ENCODE data around the gene XAGE1B. TPM values are rescaled to one million over a fixed set of nuclear protein-coding genes. Genes with fewer than 3 reads are reported as not detected.
"Not testable (repeated sequence)": the region's sequence is repeated elsewhere in the genome, so short reads cannot be mapped to it uniquely, and the experiment has no call there.

XAGE1B gene
- total RNA-seq, 1 experiment from 2014 or later, result not detected

DNA sequence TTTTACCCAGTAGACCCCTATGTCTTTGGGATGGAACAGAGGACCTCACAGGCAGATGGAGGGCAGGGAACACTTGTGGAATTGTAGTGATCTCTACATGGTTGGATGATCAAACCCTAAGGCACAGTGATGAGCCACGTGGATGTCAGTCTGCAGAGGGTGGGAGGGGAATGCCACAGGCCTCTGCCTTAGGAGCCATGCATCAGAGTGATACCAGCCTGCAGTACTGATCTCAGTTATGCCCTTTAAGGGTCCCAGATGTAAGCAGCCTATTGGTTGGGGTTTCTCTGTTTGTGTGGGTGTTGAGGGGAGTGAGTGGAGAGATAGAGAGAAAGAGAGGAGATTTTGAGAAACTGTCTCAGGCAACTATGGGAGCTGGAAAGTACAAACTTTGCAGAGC, 39.9 kb upstream of the XAGE1B start:
- in situ Hi-C loops (cut with HindIII; ENCODE audit: low pct_unique_long_range_greater_than_20kb, low sequenced_read_pairs) (no loop called here), intact Hi-C loops (cut with micrococcal nuclease; ENCODE audit: unreplicated experiment) (no loop called here)
- POLR2A ChIA-PET, result no interaction called here
- Histone ChIP-seq H3K4me1 (ENCODE audit: control insufficient read depth, insufficient read depth, low read length) (no peaks in the 10 kb centered on the region), H3K27me3 (ENCODE audit: control insufficient read depth, insufficient read depth, low read length) (no peaks in the 10 kb centered on the region; the same call in 1 of the 2 replicates), H3K27ac (ENCODE audit: low read length) (no peak overlapping the region), H3K36me3 (ENCODE audit: control insufficient read depth, insufficient read depth, low read length) (no peaks in the 10 kb centered on the region), H3K9me3 (ENCODE audit: control insufficient read depth, insufficient read depth, low read depth, low read length) (no peaks in the 10 kb centered on the region), H3K4me3 (ENCODE audit: low read depth in 2 of 2, low read length in 2 of 2) (no peak overlapping the region)
- CTCF ChIA-PET, result no interaction called here
- no peak for ATAC-seq
- no peak for TF ChIP-seq SIN3A (IDR thresholded peaks at IDR 0.05; ENCODE audit: borderline replicate concordance, insufficient read depth, low read depth, low read length)
- TF ChIP-seq, protein P1, sequence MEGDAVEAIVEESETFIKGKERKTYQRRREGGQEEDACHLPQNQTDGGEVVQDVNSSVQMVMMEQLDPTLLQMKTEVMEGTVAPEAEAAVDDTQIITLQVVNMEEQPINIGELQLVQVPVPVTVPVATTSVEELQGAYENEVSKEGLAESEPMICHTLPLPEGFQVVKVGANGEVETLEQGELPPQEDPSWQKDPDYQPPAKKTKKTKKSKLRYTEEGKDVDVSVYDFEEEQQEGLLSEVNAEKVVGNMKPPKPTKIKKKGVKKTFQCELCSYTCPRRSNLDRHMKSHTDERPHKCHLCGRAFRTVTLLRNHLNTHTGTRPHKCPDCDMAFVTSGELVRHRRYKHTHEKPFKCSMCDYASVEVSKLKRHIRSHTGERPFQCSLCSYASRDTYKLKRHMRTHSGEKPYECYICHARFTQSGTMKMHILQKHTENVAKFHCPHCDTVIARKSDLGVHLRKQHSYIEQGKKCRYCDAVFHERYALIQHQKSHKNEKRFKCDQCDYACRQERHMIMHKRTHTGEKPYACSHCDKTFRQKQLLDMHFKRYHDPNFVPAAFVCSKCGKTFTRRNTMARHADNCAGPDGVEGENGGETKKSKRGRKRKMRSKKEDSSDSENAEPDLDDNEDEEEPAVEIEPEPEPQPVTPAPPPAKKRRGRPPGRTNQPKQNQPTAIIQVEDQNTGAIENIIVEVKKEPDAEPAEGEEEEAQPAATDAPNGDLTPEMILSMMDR (IDR thresholded peaks at IDR 0.05), result no peak
- no peak for TF ChIP-seq TCF7L2 (IDR thresholded peaks at IDR 0.05; ENCODE audit: low read depth, low read length)
- TF ChIP-seq POLR2AphosphoS5 (IDR thresholded peaks at IDR 0.05; ENCODE audit: low read depth, low read length), result no peak
- TF ChIP-seq, protein P2, sequence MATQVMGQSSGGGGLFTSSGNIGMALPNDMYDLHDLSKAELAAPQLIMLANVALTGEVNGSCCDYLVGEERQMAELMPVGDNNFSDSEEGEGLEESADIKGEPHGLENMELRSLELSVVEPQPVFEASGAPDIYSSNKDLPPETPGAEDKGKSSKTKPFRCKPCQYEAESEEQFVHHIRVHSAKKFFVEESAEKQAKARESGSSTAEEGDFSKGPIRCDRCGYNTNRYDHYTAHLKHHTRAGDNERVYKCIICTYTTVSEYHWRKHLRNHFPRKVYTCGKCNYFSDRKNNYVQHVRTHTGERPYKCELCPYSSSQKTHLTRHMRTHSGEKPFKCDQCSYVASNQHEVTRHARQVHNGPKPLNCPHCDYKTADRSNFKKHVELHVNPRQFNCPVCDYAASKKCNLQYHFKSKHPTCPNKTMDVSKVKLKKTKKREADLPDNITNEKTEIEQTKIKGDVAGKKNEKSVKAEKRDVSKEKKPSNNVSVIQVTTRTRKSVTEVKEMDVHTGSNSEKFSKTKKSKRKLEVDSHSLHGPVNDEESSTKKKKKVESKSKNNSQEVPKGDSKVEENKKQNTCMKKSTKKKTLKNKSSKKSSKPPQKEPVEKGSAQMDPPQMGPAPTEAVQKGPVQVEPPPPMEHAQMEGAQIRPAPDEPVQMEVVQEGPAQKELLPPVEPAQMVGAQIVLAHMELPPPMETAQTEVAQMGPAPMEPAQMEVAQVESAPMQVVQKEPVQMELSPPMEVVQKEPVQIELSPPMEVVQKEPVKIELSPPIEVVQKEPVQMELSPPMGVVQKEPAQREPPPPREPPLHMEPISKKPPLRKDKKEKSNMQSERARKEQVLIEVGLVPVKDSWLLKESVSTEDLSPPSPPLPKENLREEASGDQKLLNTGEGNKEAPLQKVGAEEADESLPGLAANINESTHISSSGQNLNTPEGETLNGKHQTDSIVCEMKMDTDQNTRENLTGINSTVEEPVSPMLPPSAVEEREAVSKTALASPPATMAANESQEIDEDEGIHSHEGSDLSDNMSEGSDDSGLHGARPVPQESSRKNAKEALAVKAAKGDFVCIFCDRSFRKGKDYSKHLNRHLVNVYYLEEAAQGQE (IDR thresholded peaks at IDR 0.05; ENCODE audit: insufficient read depth in 1 of 2, low read depth in 2 of 2, low read length in 1 of 2), result no peak
- no peak for DNase-seq (ENCODE audit: low read depth, low spot score)
- no TSS peak for BruUV-seq (replicated peaks)

DNA sequence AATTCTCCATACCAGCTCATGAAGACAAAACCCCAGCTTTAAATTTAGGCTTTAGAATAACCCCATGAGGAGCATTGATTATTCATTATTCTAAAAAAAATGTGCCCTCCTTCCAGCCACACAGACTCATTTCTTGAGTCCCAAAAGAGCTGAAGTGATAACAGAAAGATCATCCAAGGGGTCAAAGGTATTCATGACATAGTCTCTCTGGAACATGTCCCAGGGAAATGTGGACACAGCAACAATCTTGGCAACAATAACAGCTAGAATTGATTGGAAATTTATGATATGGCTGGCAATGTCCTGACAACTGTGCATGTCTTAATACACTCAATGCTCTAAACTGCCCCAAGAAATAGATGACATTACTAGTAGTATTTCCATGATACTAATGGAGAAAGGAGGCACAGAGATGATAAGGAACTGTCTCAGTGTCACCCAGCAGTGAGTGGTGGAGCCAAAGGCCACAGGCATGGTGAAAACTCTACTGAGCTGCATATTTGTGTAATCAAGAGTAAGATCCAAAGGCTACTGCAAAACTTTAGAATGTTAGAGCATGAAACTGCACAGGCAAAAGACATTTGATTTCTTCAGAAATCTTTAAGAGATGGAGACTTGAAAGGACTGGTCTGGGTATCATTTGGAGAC, 37.3 kb upstream of the XAGE1B start:
- Histone ChIP-seq H3K27me3 (ENCODE audit: control insufficient read depth, insufficient read depth, low read length) (0 out of 2 replicates have a peak, but pooled peaks cover 2% of the 10 kb centered on the region), H3K36me3 (ENCODE audit: control insufficient read depth, insufficient read depth, low read length) (no peaks in the 10 kb centered on the region), H3K4me3 (ENCODE audit: low read depth in 2 of 2, low read length in 2 of 2) (no peak overlapping the region), H3K27ac (ENCODE audit: low read length) (no peak overlapping the region), H3K4me1 (ENCODE audit: control insufficient read depth, insufficient read depth, low read length) (no peaks in the 10 kb centered on the region), H3K9me3 (ENCODE audit: control insufficient read depth, insufficient read depth, low read depth, low read length) (no peaks in the 10 kb centered on the region)
- DNase-seq (ENCODE audit: low read depth, low spot score), result no peak
- intact Hi-C loops (cut with micrococcal nuclease; ENCODE audit: unreplicated experiment), result no loop called here
- CTCF ChIA-PET, result no interaction called here
- POLR2A ChIA-PET, result no interaction called here
- BruUV-seq (replicated peaks), result no TSS peak
- in situ Hi-C loops (cut with HindIII; ENCODE audit: low pct_unique_long_range_greater_than_20kb, low sequenced_read_pairs), result no loop called here
- ATAC-seq, result no peak
- TF ChIP-seq SIN3A (IDR thresholded peaks at IDR 0.05; ENCODE audit: borderline replicate concordance, insufficient read depth, low read depth, low read length) (no peak), POLR2AphosphoS5 (IDR thresholded peaks at IDR 0.05; ENCODE audit: low read depth, low read length) (no peak), TCF7L2 (IDR thresholded peaks at IDR 0.05; ENCODE audit: low read depth, low read length) (no peak)
- TF ChIP-seq, protein P2 (IDR thresholded peaks at IDR 0.05; ENCODE audit: insufficient read depth in 1 of 2, low read depth in 2 of 2, low read length in 1 of 2), result no peak
- TF ChIP-seq, protein P1 (IDR thresholded peaks at IDR 0.05), result no peak

DNA sequence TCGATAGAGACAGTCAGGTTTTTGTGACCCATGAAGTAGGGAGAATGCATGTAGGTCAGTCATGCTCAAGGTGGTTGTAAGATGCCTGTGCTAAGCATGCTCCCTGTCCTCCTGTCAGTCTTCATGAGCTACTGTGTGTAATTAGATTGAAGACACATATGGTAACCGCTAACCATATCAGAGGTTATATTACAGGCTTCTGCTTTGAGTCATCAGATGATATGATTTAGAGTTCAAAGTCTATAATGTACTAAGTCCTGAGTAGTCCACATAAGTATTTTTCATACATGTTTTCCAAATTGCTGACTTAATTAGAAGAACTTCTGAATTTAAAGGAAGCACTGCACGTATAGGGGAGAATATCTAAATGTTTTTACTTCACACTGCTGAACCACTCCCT, 31.9 kb upstream of the XAGE1B start:
- H3K27ac ChIP-seq (ENCODE audit: low read length); H3K4me1 ChIP-seq (ENCODE audit: control insufficient read depth, insufficient read depth, low read length); ATAC-seq; intact Hi-C loops (cut with micrococcal nuclease; ENCODE audit: unreplicated experiment); H3K4me3 ChIP-seq (ENCODE audit: low read depth in 2 of 2, low read length in 2 of 2); CTCF ChIA-PET; in situ Hi-C loops (cut with HindIII; ENCODE audit: low pct_unique_long_range_greater_than_20kb, low sequenced_read_pairs); DNase-seq (ENCODE audit: low read depth, low spot score); POLR2A ChIA-PET; H3K27me3 ChIP-seq (ENCODE audit: control insufficient read depth, insufficient read depth, low read length); BruUV-seq (replicated peaks); H3K36me3 ChIP-seq (ENCODE audit: control insufficient read depth, insufficient read depth, low read length); H3K9me3 ChIP-seq (ENCODE audit: control insufficient read depth, insufficient read depth, low read depth, low read length): not testable (repeated sequence)

All from Panc1 (cell line).